Brain microvascular endothelial cell (primary cell): ENCODE results near the gene TNS4.

ENCODE experiments used
- DNase-seq: peaks from one replicate; pipeline ENCODE4 v3.0.0-alpha.2; 2020
- H3K27ac ChIP-seq: fragments of 250-450 bp; sonication (Bioruptor Pico); 2 replicates; pipeline ENCODE4 v1.5.1; 2020; ENCODE audit warnings: mild to moderate bottlenecking, moderate library complexity
- H3K27me3 ChIP-seq: fragments of 250-450 bp; sonication (Bioruptor Pico); replicated peaks from 2 replicates; pipeline ENCODE4 v1.5.1; 2020; ENCODE audit warnings: mild to moderate bottlenecking
- H3K36me3 ChIP-seq: fragments of 250-450 bp; sonication (Bioruptor Pico); replicated peaks from 2 replicates; pipeline ENCODE4 v1.5.1; 2020; ENCODE audit warnings: mild to moderate bottlenecking
- H3K4me3 ChIP-seq: 2 replicates; pipeline ENCODE4 v1.5.1; 2011; ENCODE audit warnings: low read depth, mild to moderate bottlenecking, control low read depth, low read length, moderate library complexity
- in situ Hi-C: cut with HindIII; loops from 2 replicates; pipeline ENCODE4 v1.10.0; 2017; ENCODE audit warnings: low sequenced_read_pairs, low pct_ligation_motif_present
- TF ChIP-seq, protein P1 (sequence below): IDR thresholded peaks from 2 replicates; pipeline ENCODE4 v1.5.1; 2011; ENCODE audit warnings: low read depth, mild to moderate bottlenecking, moderate library complexity, low read length, control low read depth, inconsistent platforms; ENCODE audit errors: missing control alignments

Gene TNS4

GRCh38 chr17:40496634-40497420 lies 4.6 kb downstream of the TNS4 start:
- TF ChIP-seq, protein P1, sequence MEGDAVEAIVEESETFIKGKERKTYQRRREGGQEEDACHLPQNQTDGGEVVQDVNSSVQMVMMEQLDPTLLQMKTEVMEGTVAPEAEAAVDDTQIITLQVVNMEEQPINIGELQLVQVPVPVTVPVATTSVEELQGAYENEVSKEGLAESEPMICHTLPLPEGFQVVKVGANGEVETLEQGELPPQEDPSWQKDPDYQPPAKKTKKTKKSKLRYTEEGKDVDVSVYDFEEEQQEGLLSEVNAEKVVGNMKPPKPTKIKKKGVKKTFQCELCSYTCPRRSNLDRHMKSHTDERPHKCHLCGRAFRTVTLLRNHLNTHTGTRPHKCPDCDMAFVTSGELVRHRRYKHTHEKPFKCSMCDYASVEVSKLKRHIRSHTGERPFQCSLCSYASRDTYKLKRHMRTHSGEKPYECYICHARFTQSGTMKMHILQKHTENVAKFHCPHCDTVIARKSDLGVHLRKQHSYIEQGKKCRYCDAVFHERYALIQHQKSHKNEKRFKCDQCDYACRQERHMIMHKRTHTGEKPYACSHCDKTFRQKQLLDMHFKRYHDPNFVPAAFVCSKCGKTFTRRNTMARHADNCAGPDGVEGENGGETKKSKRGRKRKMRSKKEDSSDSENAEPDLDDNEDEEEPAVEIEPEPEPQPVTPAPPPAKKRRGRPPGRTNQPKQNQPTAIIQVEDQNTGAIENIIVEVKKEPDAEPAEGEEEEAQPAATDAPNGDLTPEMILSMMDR: no peak
- in situ Hi-C loops: no loop called here
- Histone ChIP-seq H3K27ac (no peak overlapping the region), H3K27me3 (no peaks in the 10 kb centered on the region), H3K36me3 (no peaks in the 10 kb centered on the region), H3K4me3 (no peak overlapping the region)
- no peak for DNase-seq

DNA sequence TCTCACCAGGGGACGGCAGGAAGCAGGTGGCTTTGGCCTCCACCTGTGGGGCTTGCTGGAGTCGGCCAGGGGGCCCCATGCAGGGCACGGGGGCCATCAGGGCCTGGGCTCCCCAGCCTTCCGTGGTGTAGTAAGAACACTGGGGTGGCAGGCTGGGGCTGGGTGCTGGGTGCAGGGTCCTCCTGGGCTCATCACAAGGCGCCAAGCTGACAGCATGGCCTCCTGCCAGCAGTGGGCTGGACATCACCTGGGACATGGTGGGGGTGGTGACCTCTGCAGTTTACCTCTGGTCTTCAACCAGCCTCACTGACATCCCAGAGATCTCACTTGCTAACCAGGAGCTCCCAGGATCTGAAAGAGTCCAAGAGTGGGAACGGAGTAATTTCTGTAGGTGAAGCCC lies 5.3 kb downstream of the TNS4 start:
- H3K27ac ChIP-seq: no peak overlapping the region

DNA sequence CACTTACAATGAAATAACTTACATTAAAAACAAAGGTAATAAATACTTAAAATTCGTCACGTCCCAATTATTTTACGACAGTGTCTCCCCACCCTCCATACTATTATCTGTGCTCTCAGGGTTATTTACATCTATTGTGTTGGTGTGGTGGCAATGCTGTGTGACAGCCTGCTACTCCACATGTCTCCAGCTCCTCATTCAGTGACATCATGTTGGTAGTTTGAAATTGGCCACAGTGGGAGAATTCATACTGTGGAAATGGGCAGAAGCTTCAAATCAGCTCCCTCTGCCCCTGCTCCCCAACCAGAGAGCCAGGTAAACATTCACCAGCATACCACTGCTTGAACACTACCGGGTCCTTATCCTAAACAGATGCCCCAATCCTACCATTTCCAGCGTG lies 6.3 kb downstream of the TNS4 start:
- in situ Hi-C loops: no loop called here
- no peak overlapping the region for H3K4me3 ChIP-seq
- H3K27ac ChIP-seq: no peak overlapping the region
- no peaks in the 10 kb centered on the region for H3K27me3 ChIP-seq
- DNase-seq: no peak
- TF ChIP-seq, protein P1: no peak
- no peaks in the 10 kb centered on the region for H3K36me3 ChIP-seq

More for the DNA sequence above, 5.3 kb downstream of the TNS4 start:
- TF ChIP-seq, protein P1: no peak
- in situ Hi-C loops: no loop called here
- Histone ChIP-seq H3K27me3 (no peaks in the 10 kb centered on the region), H3K36me3 (no peaks in the 10 kb centered on the region), H3K4me3 (no peak overlapping the region)
- no peak for DNase-seq

DNA sequence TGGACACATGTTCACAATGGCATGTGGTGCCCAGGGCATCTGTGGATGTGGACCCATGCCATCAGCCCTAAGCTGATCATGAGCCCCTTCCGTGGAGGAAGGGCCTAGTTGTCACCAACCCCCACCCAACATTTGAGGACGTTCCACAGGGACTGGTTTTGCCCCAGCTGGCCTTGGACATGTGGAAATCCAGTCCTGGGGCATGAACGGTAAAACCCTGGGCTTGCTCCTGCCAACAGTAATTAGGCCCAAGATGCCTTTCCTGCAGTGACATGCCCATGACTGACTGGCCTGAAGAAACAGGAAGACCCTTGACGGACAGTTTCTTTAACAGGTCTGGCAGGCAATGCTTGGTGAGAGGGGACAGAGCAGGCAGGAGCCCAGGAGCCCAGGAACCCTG lies 7.7 kb downstream of the TNS4 start:
- in situ Hi-C loops: no loop called here
- no peak for DNase-seq
- Histone ChIP-seq H3K4me3 (no peak overlapping the region), H3K27me3 (no peaks in the 10 kb centered on the region), H3K27ac (no peak overlapping the region), H3K36me3 (no peaks in the 10 kb centered on the region)
- TF ChIP-seq, protein P1: no peak

- Histone ChIP-seq H3K4me3 (no peak overlapping the region), H3K27ac (no peak overlapping the region), H3K27me3 (no peaks in the 10 kb centered on the region), H3K36me3 (no peaks in the 10 kb centered on the region)
- no peak for DNase-seq
- TF ChIP-seq, protein P1: no peak
- in situ Hi-C loops: no loop called here
These were observed 9.9 kb downstream of the TNS4 start for GRCh38 chr17:40491486-40491885.

GRCh38 chr17:40490982-40491381 lies 10.4 kb downstream of the TNS4 start:
- Histone ChIP-seq H3K36me3 (no peaks in the 10 kb centered on the region), H3K4me3 (no peak overlapping the region), H3K27ac (no peak overlapping the region), H3K27me3 (no peaks in the 10 kb centered on the region)
- TF ChIP-seq, protein P1: no peak
- in situ Hi-C loops: no loop called here
- DNase-seq: no peak
